ENCODE results near the gene IRS2.

IRS2 gene

GRCh38 chr13:109707742-109708617 lies 78.4 kb downstream of the IRS2 start:
- ChIA-PET POLR2A (interaction anchor here (0.6 kb wide), 1 partner anchor 131 kb away, joined by 4 read pairs; no protein-coding TSS in a partner anchor), CTCF (interaction anchor here (1.5 kb wide), 1 partner anchor 10 kb away, joined by 3 read pairs; no protein-coding TSS in a partner anchor)
- Histone ChIP-seq H3K9me3 (ENCODE audit: control extremely low read depth in 1 of 5, control insufficient read depth in 4 of 5, insufficient read depth in 2 of 5, low read depth in 1 of 5, low read length in 4 of 5) (peaks cover 0 to 4% (median 2%) of the 10 kb centered on the region in 5 experiments), H3K36me3 (ENCODE audit: control insufficient read depth in 4 of 4, insufficient read depth in 4 of 4, low read length in 3 of 4) (no peaks in the 10 kb centered on the region), H3K4me1 (ENCODE audit: control extremely low read depth in 1 of 4, control insufficient read depth in 4 of 4, insufficient read depth in 4 of 4, low read length in 3 of 4) (peaks cover 8 to 36% (median 26%) of the 10 kb centered on the region in 4 experiments), H3K27me3 (replicated peaks in 2 of 5; ENCODE audit: control insufficient read depth in 4 of 5, insufficient read depth in 5 of 5, low read length in 4 of 5) (no peaks in the 10 kb centered on the region), H3K4me3 (ENCODE audit: control insufficient read depth in 1 of 7, extremely low read depth in 1 of 7, insufficient read depth in 4 of 7, low read depth in 2 of 7, low read length in 6 of 7) (no peak overlapping the region), H3K27ac (ENCODE audit: insufficient read depth in 1 of 2, low read depth in 1 of 2, low read length in 2 of 2, poor library complexity in 1 of 2, severe bottlenecking in 2 of 2) (no peak overlapping the region)
- 77% methylated on average over 10 of the region's 14 CpGs for WGBS (ENCODE audit: insufficient coverage)
- DNase-seq, result peak in 2 of 3 donors; percentile 30 to 54

DNA sequence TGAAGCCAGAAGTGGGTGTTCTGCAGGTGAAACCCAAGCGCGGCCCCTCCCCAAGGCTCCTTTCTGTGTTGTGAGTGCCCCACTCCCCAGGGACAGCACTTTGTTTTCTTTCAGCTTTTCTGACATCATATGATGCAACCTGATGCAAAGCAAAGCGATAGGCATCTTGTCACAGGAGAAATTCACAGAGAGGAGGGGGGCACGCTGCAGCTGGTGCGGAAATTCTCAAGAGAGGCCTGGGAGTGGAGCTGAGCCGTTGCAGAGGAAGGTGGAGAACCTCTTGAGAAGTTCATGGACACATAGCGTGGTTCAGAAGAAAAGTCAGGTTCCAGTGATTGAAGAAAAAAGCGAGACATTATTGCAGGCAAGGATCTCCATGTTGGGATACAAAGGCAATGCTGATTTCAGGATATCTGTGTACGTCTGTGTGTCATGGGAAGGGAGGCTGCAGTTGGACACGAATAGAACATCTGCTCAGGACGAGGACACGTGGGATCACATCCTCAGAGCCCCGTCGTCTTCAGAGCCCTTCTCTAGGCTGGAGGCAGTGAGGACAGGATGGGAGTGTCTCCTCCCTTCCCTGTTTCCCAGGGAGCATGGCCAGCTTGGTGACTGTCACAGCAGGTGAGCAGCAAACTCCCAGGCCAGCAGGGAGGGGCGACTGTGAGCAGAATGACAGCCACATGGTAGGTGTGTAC lies 79.2 kb downstream of the IRS2 start:
- H3K27me3 ChIP-seq (replicated peaks in 2 of 5; ENCODE audit: control insufficient read depth in 4 of 5, insufficient read depth in 5 of 5, low read length in 4 of 5), result no peaks in the 10 kb centered on the region
- ChIA-PET CTCF (no interaction called here), POLR2A (no interaction called here)
- H3K9me3 ChIP-seq (ENCODE audit: control extremely low read depth in 1 of 5, control insufficient read depth in 4 of 5, insufficient read depth in 2 of 5, low read depth in 1 of 5, low read length in 4 of 5), result peaks cover 0 to 4% (median 2%) of the 10 kb centered on the region in 5 experiments
- no peaks in the 10 kb centered on the region for H3K36me3 ChIP-seq (ENCODE audit: control insufficient read depth in 4 of 4, insufficient read depth in 4 of 4, low read length in 3 of 4)
- DNase-seq, result peak in 2 of 3 donors; percentile 17 to 22
- 89% methylated on average over 13 of the region's 15 CpGs for WGBS (ENCODE audit: insufficient coverage)
- no peak overlapping the region for H3K27ac ChIP-seq (ENCODE audit: insufficient read depth in 1 of 2, low read depth in 1 of 2, low read length in 2 of 2, poor library complexity in 1 of 2, severe bottlenecking in 2 of 2)
- H3K4me1 ChIP-seq (ENCODE audit: control extremely low read depth in 1 of 4, control insufficient read depth in 4 of 4, insufficient read depth in 4 of 4, low read length in 3 of 4), result peaks cover 8 to 36% (median 26%) of the 10 kb centered on the region in 4 experiments
- no peak overlapping the region for H3K4me3 ChIP-seq (ENCODE audit: control insufficient read depth in 1 of 7, extremely low read depth in 1 of 7, insufficient read depth in 4 of 7, low read depth in 2 of 7, low read length in 6 of 7)

DNA sequence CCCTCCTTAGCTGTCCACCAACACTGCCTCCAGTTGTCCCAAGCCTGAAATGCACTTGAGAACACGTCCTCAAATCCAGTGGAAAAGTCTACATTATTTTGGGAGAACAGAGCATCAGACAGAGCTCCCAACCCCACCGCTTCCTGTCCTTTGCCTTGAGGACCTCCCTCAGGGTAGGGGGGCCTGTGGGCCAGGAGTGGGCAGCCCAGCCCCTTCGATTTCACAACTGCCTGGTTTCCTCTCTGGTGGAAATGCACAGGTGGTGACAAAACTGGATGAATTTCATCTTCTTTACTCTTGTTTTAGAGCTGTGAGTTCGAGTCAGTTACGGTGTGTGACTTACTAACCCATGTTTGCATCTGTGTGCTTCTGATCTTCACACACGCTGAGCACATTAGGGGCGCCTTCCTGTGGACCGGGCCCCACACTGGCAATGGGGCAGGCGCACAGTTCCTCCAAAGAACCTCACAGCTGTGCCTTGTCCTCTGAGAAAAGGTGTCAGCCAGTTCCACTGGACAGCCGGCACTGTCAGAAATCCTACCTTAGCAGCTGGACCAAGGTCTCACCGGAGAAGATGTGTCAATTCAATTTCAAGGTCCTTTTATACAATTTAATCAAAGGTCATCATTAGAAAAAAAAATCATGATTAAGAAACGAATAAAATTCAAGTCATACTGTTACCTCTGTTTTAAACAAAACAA lies 80.2 kb downstream of the IRS2 start:
- peak in 2 of 3 donors; percentile 27 to 39 for DNase-seq
- 69% methylated on average over 10 of the region's 12 CpGs for WGBS (ENCODE audit: insufficient coverage)
- ChIA-PET CTCF (interaction anchor here (0.7 to 2.4 kb wide), 7 partner anchors 19 to 154 kb away, joined by 3 to 4 read pairs (median 3); no protein-coding TSS in a partner anchor), POLR2A (interaction anchor here (1.0 to 1.2 kb wide), 2 partner anchors 19 to 82 kb away, joined by 3 to 5 read pairs; no protein-coding TSS in a partner anchor)
- Histone ChIP-seq H3K9me3 (ENCODE audit: control extremely low read depth in 1 of 5, control insufficient read depth in 4 of 5, insufficient read depth in 2 of 5, low read depth in 1 of 5, low read length in 4 of 5) (peaks cover 0 to 4% (median 2%) of the 10 kb centered on the region in 5 experiments), H3K27me3 (replicated peaks in 2 of 5; ENCODE audit: control insufficient read depth in 4 of 5, insufficient read depth in 5 of 5, low read length in 4 of 5) (no peaks in the 10 kb centered on the region), H3K4me1 (ENCODE audit: control extremely low read depth in 1 of 4, control insufficient read depth in 4 of 4, insufficient read depth in 4 of 4, low read length in 3 of 4) (peaks cover 12 to 38% (median 30%) of the 10 kb centered on the region in 4 experiments), H3K27ac (ENCODE audit: insufficient read depth in 1 of 2, low read depth in 1 of 2, low read length in 2 of 2, poor library complexity in 1 of 2, severe bottlenecking in 2 of 2) (no peak overlapping the region), H3K36me3 (ENCODE audit: control insufficient read depth in 4 of 4, insufficient read depth in 4 of 4, low read length in 3 of 4) (no peaks in the 10 kb centered on the region), H3K4me3 (ENCODE audit: control insufficient read depth in 1 of 7, extremely low read depth in 1 of 7, insufficient read depth in 4 of 7, low read depth in 2 of 7, low read length in 6 of 7) (no peak overlapping the region)

DNA sequence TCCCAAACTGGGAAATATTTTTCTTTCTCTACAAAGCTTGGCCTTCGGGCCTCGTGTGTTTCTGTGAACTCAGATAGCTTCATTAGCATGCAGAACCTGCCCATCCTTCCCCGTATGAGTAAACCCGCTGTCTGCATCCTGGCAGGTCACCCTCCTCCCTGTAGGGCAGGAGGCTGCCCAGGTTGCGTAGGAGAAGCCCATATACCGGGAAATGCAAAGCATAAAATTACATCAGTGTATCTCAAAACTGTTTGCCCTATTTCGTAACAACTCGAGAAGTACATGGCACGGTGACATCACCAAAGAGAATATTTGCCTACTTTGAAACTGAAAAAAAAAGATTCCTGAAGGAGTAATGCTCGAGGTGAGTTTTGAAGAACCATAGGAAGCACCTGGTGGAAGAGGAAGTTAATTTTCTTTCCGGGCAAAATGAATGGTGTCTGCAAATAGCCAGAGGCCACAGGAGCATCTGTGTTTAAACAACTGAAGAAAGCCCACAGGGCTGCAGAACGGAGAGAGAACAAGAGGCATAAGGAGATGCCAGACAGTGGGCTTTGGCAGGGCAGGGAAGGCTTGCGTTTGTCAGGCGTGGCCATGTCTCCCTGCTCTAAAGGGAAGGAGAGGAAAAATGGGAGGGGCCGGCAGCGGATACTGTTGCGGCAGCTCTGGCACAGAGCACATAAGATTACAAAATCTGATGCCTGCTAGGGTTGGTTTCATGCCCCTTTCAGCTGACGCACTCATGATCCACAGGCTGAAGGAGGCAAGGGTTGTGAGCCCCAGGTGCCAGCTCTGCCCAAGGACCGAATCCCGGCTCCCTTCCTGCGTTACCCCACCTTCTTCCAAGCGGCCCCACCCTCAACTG lies 81.4 kb downstream of the IRS2 start:
- peak; percentile 73 to 92 (median 86) for DNase-seq
- POLR2A ChIA-PET, result interaction anchor here (1.0 to 1.2 kb wide), 2 partner anchors 21 to 81 kb away, joined by 3 to 5 read pairs; no protein-coding TSS in a partner anchor

DNA sequence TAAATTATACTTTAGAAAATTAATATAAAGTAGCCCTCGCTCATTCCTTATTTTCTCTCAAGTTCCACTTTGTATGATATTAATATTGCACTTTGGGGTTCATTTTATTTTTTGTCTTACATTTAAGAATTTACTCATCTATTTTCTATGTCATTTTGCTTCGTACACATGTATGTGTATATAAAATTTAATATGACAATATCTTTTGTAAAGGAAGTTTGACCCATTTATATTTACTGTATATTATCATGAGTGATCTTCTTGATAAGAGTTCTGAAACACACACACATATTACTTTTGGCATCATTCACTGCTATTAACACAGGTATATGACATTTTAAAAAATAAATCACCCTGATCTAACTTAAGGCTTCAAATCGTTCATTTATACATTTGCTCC lies 83.1 kb downstream of the IRS2 start:
- no peak for DNase-seq
- no CpG with 5 or more reads among the region's 3 CpGs for WGBS (ENCODE audit: insufficient coverage)
- POLR2A ChIA-PET, result no interaction called here

More for the DNA sequence above, 81.4 kb downstream of the IRS2 start:
- Histone ChIP-seq H3K27ac (ENCODE audit: insufficient read depth in 1 of 2, low read depth in 1 of 2, low read length in 2 of 2, poor library complexity in 1 of 2, severe bottlenecking in 2 of 2) (no peak overlapping the region), H3K4me1 (ENCODE audit: control extremely low read depth in 1 of 4, control insufficient read depth in 4 of 4, insufficient read depth in 4 of 4, low read length in 3 of 4) (peaks cover 20 to 45% (median 39%) of the 10 kb centered on the region in 4 experiments), H3K27me3 (replicated peaks in 2 of 5; ENCODE audit: control insufficient read depth in 4 of 5, insufficient read depth in 5 of 5, low read length in 4 of 5) (no peaks in the 10 kb centered on the region), H3K4me3 (ENCODE audit: control insufficient read depth in 1 of 7, extremely low read depth in 1 of 7, insufficient read depth in 4 of 7, low read depth in 2 of 7, low read length in 6 of 7) (peak overlapping the region in 4 of 7 experiments; percentile 17 to 47 (median 27)), H3K36me3 (ENCODE audit: control insufficient read depth in 4 of 4, insufficient read depth in 4 of 4, low read length in 3 of 4) (no peaks in the 10 kb centered on the region), H3K9me3 (ENCODE audit: control extremely low read depth in 1 of 5, control insufficient read depth in 4 of 5, insufficient read depth in 2 of 5, low read depth in 1 of 5, low read length in 4 of 5) (peaks cover 0 to 4% (median 2%) of the 10 kb centered on the region in 5 experiments)
- CTCF ChIA-PET, result interaction anchor here (0.7 to 2.4 kb wide), 9 partner anchors 8 to 153 kb away, joined by 3 to 5 read pairs (median 3); no protein-coding TSS in a partner anchor
- 17% methylated on average over 21 of the region's 22 CpGs for WGBS (ENCODE audit: insufficient coverage)

More for the DNA sequence above, 83.1 kb downstream of the IRS2 start:
- Histone ChIP-seq H3K36me3 (ENCODE audit: control insufficient read depth in 4 of 4, insufficient read depth in 4 of 4, low read length in 3 of 4) (no peaks in the 10 kb centered on the region), H3K4me3 (ENCODE audit: control insufficient read depth in 1 of 7, extremely low read depth in 1 of 7, insufficient read depth in 4 of 7, low read depth in 2 of 7, low read length in 6 of 7) (no peak overlapping the region), H3K4me1 (ENCODE audit: control extremely low read depth in 1 of 4, control insufficient read depth in 4 of 4, insufficient read depth in 4 of 4, low read length in 3 of 4) (peaks cover 26 to 61% (median 52%) of the 10 kb centered on the region in 4 experiments), H3K27ac (ENCODE audit: insufficient read depth in 1 of 2, low read depth in 1 of 2, low read length in 2 of 2, poor library complexity in 1 of 2, severe bottlenecking in 2 of 2) (no peak overlapping the region), H3K27me3 (replicated peaks in 2 of 5; ENCODE audit: control insufficient read depth in 4 of 5, insufficient read depth in 5 of 5, low read length in 4 of 5) (no peaks in the 10 kb centered on the region), H3K9me3 (ENCODE audit: control extremely low read depth in 1 of 5, control insufficient read depth in 4 of 5, insufficient read depth in 2 of 5, low read depth in 1 of 5, low read length in 4 of 5) (peaks cover 0 to 4% (median 2%) of the 10 kb centered on the region in 5 experiments)
- CTCF ChIA-PET, result no interaction called here

Data from common myeloid progenitor, CD34-positive (primary cell).